Suppressor macrophage treated with lipopolysaccharide for 1 hour (primary cell): Measurements from ENCODE around the gene GSTM2.
A peak's percentile ranks its signal among the peaks of the same experiment; 100 is the strongest.

Experiments
- DNase-seq, 3 donors: peaks; one replicate each; pipeline ENCODE4 v3.0.0-alpha.2; 2020 to 2022

GSTM2 gene

GRCh38 chr1:109667452-109668122, at the start of gene GSTM2:
TSS of gene GSTM2 (plus strand) at chr1:109668057. CDS start at chr1:109668116, 59 bp downstream.
- peak; percentile 73 to 89 (median 75) for DNase-seq

- DNase-seq, result peak; percentile 77 to 86 (median 79)
Measured at GRCh38 chr1:109618661-109619575, 48.9 kb upstream of the GSTM2 start.

- DNase-seq, result peak; percentile 95 to 97 (median 97)
Measured at GRCh38 chr1:109619576-109620400, 48.1 kb upstream of the GSTM2 start, which contains the start of the genes AMPD2 and GNAT2. TSS of gene AMPD2 (plus strand) at chr1:109619837. CDS start at chr1:109621176, 1,339 bp downstream. TSS of gene GNAT2 (minus strand) at chr1:109619616. CDS start at chr1:109612870, 6,746 bp downstream.

GRCh38 chr1:109620401-109620791, 47.5 kb upstream of the GSTM2 start:
- peak; percentile 50 to 73 (median 58) for DNase-seq

- peak; percentile 94 to 97 (median 94) for DNase-seq
Measured at GRCh38 chr1:109620841-109621286, 47.0 kb upstream of the GSTM2 start.

GRCh38 chr1:109621379-109622136, 46.3 kb upstream of the GSTM2 start:
- DNase-seq, result peak in 2 of 3 donors; percentile 42 to 48

GRCh38 chr1:109622137-109622892, 45.5 kb upstream of the GSTM2 start:
- no peak for DNase-seq

- peak in 1 of 3 donors; percentile 32 for DNase-seq
Measured at GRCh38 chr1:109622895-109623294, 45.0 kb upstream of the GSTM2 start.

- DNase-seq, result no peak
Measured at GRCh38 chr1:109623601-109624161, 44.2 kb upstream of the GSTM2 start.

GRCh38 chr1:109624201-109625010, 43.5 kb upstream of the GSTM2 start:
- peak in 1 of 3 donors; percentile 31 for DNase-seq

- DNase-seq, result no peak
Measured at GRCh38 chr1:109625176-109625575, 42.7 kb upstream of the GSTM2 start.

GRCh38 chr1:109625601-109626560, 42.0 kb upstream of the GSTM2 start:
- no peak for DNase-seq

GRCh38 chr1:109626682-109627408, 41.0 kb upstream of the GSTM2 start:
- DNase-seq, result no peak

GRCh38 chr1:109627692-109628399, 40.0 kb upstream of the GSTM2 start:
- DNase-seq, result no peak

- no peak for DNase-seq
Measured at GRCh38 chr1:109628540-109629321, 39.1 kb upstream of the GSTM2 start.

GRCh38 chr1:109629372-109630030, 38.4 kb upstream of the GSTM2 start:
- no peak for DNase-seq
